PFSK-1 (cell line): Measurements from ENCODE around the gene ETV5.

Experiments used
- FOXP2 ChIP-seq: optimal IDR thresholded peaks from 2 replicates; pipeline ENCODE3; 2011; ENCODE audit warnings: borderline replicate concordance, control low read depth, inconsistent platforms; ENCODE audit not compliant: insufficient read depth; ENCODE audit errors: extremely low read length, extremely low read depth
- POLR2AphosphoS5 ChIP-seq: IDR thresholded peaks from 2 replicates; pipeline ENCODE4 v1.6.1; 2012; ENCODE audit warnings: low read depth, mild to moderate bottlenecking, control low read depth, low read length, moderate library complexity
- REST ChIP-seq, 2 experiments: IDR thresholded peaks; 2 replicates each; pipeline versions ENCODE4 v1.6.1 to v1.8.0; 2011 to 2012; ENCODE audit warnings: low read depth in 2 of 2, low read length in 2 of 2, control low read depth in 1 of 2, inconsistent platforms in 1 of 2, mild to moderate bottlenecking in 1 of 2, moderate library complexity in 1 of 2; ENCODE audit not compliant: insufficient read depth in 1 of 2
- SIN3A ChIP-seq: IDR thresholded peaks from 2 replicates; pipeline ENCODE4 v1.6.1; 2012; ENCODE audit warnings: mild to moderate bottlenecking, low read length, moderate library complexity, borderline replicate concordance; ENCODE audit not compliant: insufficient read depth
- TAF1 ChIP-seq: IDR thresholded peaks from 2 replicates; pipeline ENCODE4 v1.6.1; 2012; ENCODE audit warnings: low read length, control low read depth, borderline replicate concordance; ENCODE audit not compliant: insufficient read depth

- TF ChIP-seq POLR2AphosphoS5 (no peak), TAF1 (no peak), REST (IDR thresholded peaks at IDR 0.05; ENCODE audit: insufficient read depth in 1 of 2, low read depth in 2 of 2, low read length in 2 of 2) (no peak), FOXP2 (no peak), SIN3A (no peak)
Observed at GRCh38 chr3:186013312-186013711, 95.6 kb downstream of the ETV5 start.
